ENCODE results near the gene RNLS.
"Not testable (repeated sequence)": the region's sequence is repeated elsewhere in the genome, so short reads cannot be mapped to it uniquely, and the experiment has no call there.

Gene RNLS

DNA sequence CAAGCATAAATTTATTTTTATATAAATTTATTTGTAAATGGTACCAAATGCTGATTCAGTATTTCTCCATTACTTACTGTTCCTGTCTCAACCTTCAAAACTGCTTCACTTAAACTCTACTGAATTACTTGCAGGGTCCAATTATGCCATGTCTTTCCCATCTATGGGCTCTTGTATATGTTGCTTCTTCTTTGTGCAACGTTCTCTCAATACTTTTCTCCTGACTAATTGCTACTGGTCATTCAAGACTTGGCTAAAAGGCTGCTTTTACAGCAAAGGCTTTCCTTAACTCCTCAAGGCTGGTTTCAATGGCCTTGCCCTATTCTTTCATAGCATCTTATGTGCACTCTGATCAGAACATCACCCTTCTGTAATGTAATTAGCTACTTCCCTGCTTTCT is 67.9 kb downstream of the RNLS start:
- no peak for DNase-seq

DNA sequence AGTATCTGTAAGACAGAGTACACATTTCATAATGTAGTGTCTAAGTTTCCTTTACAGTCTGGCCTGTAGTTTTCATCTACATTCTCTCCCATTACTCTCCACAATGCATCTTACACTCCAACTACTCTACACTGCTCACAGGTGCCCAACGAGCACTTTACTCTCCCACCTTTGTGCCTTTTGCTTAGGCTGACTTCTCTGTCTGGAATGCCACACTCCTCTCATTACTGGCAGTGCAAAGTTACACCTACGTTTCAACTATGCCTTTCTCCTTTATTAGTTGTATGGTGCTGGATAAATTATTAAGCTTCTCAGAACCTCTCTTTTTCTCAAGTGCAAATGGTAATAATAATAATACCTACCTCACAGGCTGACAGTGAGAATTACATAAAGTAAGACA is 70.5 kb downstream of the RNLS start:
- no peak for DNase-seq

GRCh38 chr10:88508796-88509195 is 74.3 kb downstream of the RNLS start:
- DNase-seq, result no peak

GRCh38 chr10:88507826-88508453 is 75.2 kb downstream of the RNLS start:
- no peak for DNase-seq

DNA sequence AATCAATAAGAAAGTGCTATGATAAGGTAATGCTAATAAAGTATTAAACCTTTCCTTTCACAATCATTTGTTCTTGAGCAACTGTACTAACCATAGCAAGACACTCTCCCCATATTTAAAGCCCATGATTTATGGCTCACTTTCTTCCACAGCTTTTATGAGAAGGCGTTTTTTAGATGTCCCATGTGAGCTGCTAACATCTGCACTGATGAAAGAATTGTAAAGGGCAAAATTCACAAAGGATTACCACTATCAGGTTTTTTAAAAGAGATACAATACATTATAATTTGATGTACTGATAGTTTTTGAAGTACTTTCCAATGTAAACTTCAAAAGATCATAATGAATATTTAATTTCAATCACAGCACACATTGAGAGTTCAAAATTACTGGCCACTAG is 75.7 kb downstream of the RNLS start:
- no peak for DNase-seq

DNA sequence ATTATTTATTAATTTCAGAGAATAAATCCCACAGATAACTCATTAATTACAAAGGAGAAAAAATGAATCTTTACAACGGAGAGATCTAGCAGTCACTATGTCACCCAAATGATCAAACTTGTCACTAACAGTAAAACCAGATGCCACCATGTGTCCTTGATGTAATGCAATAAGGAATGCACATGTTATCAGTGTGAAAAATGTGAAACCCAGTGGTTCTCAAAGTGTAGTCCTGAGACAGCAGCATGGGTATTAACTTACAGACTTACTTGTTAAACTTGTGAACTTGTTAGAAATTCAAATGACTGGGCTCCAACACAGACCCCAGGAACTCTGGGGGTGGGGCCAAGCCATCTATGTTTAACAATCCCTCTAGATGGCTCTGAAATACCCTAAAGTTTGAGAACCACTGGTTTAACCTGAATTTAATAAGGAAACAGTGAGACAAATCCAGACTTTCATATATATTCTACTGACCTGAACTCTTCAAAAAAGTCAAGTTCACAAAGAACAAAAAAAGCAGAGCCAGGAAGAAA is 77.4 kb downstream of the RNLS start:
- no peak for DNase-seq

- DNase-seq, result no peak
Observed at GRCh38 chr10:88505265-88505664, 77.9 kb downstream of the RNLS start.

DNA sequence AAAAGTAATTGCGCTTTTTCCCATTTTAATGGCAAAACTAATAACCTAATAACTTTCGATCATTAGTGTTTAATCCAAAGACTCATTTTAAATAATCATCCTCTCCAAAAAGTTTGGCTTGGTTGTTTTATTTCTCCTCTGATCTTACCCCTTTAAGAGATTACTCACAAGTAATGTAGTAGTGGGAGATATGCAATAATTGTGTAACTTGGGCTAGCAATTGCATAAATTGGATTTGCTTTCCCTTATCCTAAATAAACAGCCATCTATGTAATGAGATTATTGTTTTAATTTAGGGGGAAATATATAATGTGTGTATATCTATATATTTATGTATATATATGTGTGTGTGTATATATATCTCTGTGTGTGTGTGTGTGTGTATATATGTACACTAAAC is 82.5 kb downstream of the RNLS start:
- DNase-seq, result no peak

GRCh38 chr10:88499569-88500470 is 83.3 kb downstream of the RNLS start:
- DNase-seq, result no peak

DNA sequence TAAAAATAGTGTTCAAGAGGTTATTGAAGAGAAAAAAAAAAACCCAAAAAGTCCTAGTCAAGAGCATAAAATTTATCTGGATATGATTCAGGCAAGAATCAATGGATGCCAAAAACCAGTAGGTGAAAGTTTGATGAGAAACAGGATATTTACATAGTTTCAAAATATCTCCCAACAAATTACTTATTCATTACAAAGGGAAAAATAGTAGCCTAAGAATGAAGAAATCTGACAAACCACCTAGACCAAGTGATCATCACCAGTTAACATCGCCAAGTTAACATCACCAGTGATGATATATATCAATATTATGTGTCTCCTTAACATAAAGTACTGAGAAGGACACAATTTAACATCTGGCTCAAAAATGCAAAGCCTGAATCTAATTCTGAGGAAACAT is 85.2 kb downstream of the RNLS start:
- no peak for DNase-seq

- no peak for DNase-seq
Observed at GRCh38 chr10:88494537-88494936, 88.6 kb downstream of the RNLS start.

DNA sequence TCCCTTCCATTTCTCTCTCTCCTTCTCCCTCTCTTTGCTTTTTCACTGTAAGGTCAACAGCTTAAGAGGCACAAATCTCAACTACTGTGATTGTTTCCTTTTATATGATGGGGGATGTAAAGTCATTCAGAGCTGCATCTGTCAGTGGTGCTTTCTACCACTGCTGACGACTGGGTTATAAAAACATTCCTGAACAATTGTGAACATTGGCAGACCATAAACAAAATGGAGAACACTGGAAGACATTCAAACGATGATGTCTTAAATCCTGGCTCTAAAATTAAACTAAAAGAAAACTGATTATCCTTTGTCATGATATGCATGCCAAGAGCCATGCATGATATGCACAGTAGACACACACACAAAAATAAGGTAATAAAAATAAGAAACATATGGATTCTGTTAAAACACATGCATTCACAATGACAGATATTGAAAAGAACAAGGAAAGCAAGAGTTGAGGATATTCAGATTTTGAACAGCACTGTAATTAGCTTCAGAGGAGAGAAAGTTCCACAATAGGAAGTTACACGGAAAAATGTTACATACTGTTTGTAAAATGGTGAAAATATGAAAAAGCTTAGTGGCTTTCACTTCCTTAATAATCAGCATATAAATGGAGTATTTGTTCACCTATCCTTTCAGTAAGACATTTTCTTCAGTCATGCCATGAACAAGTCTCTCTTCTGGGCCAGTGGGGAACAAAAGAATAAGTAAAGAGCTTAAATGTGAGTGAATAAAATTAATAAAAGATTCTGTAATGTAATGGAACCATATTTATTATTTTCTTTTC is 89.2 kb downstream of the RNLS start:
- DNase-seq, result no peak

GRCh38 chr10:88491314-88491713 is 91.8 kb downstream of the RNLS start:
- no peak for DNase-seq

- DNase-seq, result no peak
Observed at GRCh38 chr10:88490231-88490980, 92.7 kb downstream of the RNLS start.

- DNase-seq, result no peak
Observed at GRCh38 chr10:88489107-88489506, 94.0 kb downstream of the RNLS start.

DNA sequence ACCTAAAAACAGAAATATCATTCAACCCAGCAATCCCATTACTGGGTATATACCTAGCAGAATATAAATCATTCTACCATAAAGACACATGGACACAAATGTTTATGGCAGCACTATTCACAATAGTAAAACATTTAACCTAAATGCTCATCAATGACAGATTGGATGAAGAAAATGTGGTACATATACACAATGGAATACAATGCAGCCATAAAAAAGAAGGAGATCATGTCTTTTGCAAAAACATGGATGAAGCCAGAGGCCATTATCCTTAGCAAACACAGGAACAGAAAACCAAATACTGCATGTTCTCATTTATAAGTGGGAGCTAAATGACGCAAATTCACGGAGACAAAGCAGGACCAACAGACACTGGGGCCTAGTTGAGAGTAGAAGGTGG is 96.3 kb downstream of the RNLS start:
- not testable (repeated sequence) for DNase-seq

- no peak for DNase-seq
Observed at GRCh38 chr10:88482220-88482619, 100.9 kb downstream of the RNLS start.

- DNase-seq, result no peak
Observed at GRCh38 chr10:88478256-88478655, 104.9 kb downstream of the RNLS start.

DNA sequence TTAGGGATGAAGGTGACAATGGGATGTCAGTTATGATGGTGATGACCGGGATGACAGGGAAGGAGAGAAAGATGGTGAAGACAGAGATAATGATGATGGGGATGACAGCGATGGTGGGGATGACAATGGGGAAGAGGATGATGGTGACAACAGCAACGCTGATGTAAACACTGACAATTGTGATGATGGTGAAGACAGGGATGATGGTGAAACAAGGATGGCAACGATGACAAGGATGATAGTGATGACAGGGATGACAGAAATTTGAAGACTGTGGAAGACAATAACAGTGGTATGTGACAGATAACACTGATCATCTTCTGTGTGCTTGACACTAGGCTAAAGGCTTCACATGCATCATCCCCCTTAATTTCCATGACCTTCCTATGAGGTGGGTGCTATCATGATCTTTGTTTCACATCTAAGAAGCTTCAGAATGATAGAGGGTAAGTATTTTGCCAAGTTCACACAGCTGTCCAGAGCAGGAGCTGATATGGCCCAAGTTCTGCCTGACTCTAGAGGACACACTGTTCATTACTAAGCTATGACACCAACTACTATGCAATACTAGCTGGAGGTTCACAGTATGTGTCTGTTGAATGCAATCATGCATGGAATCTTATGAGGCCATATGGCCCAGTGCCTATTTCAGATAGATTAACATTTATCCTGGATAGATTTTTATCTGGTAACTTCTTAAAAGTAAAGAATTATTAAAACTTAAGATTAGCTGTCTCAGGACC is 105.6 kb downstream of the RNLS start:
- DNase-seq, result no peak

GRCh38 chr10:88474884-88475844 is 108.0 kb downstream of the RNLS start:
- no peak for DNase-seq
